ENCODE results near the gene ASIC3.

Gene ASIC3

GRCh38 chr7:151005566-151005965 lies 42.8 kb upstream of the ASIC3 start:
- in situ Hi-C loops (cut with HindIII; ENCODE audit: low sequenced_read_pairs): no loop called here
- TF ChIP-seq, protein P1, sequence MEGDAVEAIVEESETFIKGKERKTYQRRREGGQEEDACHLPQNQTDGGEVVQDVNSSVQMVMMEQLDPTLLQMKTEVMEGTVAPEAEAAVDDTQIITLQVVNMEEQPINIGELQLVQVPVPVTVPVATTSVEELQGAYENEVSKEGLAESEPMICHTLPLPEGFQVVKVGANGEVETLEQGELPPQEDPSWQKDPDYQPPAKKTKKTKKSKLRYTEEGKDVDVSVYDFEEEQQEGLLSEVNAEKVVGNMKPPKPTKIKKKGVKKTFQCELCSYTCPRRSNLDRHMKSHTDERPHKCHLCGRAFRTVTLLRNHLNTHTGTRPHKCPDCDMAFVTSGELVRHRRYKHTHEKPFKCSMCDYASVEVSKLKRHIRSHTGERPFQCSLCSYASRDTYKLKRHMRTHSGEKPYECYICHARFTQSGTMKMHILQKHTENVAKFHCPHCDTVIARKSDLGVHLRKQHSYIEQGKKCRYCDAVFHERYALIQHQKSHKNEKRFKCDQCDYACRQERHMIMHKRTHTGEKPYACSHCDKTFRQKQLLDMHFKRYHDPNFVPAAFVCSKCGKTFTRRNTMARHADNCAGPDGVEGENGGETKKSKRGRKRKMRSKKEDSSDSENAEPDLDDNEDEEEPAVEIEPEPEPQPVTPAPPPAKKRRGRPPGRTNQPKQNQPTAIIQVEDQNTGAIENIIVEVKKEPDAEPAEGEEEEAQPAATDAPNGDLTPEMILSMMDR (IDR thresholded peaks at IDR 0.05; ENCODE audit: low read depth, low read length, missing control alignments): no peak

GRCh38 chr7:151006590-151007300 lies 41.6 kb upstream of the ASIC3 start:
- DNase-seq (ENCODE audit: low read depth): no peak
- in situ Hi-C loops (cut with HindIII; ENCODE audit: low sequenced_read_pairs): no loop called here
- TF ChIP-seq, protein P1 (IDR thresholded peaks at IDR 0.05; ENCODE audit: low read depth, low read length, missing control alignments): no peak
- no peak overlapping the region for H3K4me3 ChIP-seq (ENCODE audit: low read depth, low read length)

More at GRCh38 chr7:151005566-151005965, 42.8 kb upstream of the ASIC3 start:
- no peak overlapping the region for H3K4me3 ChIP-seq (ENCODE audit: low read depth, low read length)
- DNase-seq (ENCODE audit: low read depth): no peak

- DNase-seq (ENCODE audit: low read depth): no peak
- TF ChIP-seq, protein P1 (IDR thresholded peaks at IDR 0.05; ENCODE audit: low read depth, low read length, missing control alignments): no peak
- in situ Hi-C loops (cut with HindIII; ENCODE audit: low sequenced_read_pairs): no loop called here
- no peak overlapping the region for H3K4me3 ChIP-seq (ENCODE audit: low read depth, low read length)
Observed at GRCh38 chr7:151007469-151007898, 40.8 kb upstream of the ASIC3 start.

DNA sequence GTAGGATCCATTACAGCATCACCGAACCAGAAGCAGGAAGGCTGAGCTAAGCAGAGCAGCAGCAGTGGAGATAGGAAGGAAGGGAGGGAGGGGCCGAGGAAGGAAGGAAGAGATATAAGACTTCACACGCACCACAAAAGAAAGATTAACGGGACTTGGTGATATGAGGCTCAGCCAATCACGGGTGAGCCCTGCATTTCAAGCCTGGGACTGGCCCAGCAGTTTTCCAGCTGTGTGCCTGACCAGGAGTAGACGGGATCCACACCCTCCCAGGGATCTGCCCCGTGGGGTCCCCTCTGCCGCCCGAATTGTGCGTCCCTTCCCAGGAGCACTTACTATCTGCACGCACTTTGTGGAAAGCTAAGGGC lies 40.2 kb upstream of the ASIC3 start:
- in situ Hi-C loops (cut with HindIII; ENCODE audit: low sequenced_read_pairs): no loop called here
- no peak for DNase-seq (ENCODE audit: low read depth)
- TF ChIP-seq, protein P1 (IDR thresholded peaks at IDR 0.05; ENCODE audit: low read depth, low read length, missing control alignments): no peak

DNA sequence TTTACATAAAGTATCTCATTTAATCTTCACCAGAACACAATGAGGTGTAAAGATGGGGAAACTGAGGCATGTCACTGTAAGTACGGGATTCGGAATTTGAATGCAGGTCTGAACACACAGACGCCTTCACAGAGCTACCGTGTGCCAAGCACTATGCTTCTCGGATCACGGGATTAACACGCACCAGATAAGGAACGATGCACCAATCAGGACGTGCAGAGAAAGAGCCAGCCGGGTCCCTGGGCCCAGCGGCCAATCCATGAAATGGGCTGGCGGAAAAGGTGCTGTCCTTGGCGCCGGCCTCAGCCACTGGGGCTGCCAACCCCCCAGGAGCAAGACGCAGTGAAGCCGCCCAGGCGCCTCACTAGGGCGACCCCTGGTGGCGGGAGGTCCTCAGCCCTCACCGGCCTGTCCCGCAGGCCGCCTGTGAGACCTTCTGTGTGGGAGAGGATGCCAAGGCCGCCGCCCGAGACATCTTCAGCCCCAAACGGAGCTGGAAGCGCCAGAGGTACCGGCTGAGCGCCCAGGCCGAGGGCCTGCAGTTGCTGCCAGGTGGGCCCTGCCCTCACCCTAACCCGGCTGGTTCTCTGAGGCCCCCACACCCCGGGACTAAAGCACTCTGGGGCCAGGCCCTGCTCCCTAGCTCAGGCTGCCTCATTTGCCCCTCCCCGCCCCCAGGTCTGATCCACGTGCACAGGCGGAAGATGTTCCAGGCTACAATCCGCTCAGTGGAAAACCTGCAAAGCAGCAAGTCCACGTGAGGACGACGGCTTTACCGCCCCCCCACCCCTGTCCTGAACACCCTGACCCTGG lies 39.6 kb upstream of the ASIC3 start:
- DNase-seq (ENCODE audit: low read depth): no peak
- H3K4me3 ChIP-seq (ENCODE audit: low read depth, low read length): no peak overlapping the region
- TF ChIP-seq, protein P1 (IDR thresholded peaks at IDR 0.05; ENCODE audit: low read depth, low read length, missing control alignments): peak; percentile 56
- in situ Hi-C loops (cut with HindIII; ENCODE audit: low sequenced_read_pairs): no loop called here

More for the DNA sequence above, 40.2 kb upstream of the ASIC3 start:
- no peak overlapping the region for H3K4me3 ChIP-seq (ENCODE audit: low read depth, low read length)

DNA sequence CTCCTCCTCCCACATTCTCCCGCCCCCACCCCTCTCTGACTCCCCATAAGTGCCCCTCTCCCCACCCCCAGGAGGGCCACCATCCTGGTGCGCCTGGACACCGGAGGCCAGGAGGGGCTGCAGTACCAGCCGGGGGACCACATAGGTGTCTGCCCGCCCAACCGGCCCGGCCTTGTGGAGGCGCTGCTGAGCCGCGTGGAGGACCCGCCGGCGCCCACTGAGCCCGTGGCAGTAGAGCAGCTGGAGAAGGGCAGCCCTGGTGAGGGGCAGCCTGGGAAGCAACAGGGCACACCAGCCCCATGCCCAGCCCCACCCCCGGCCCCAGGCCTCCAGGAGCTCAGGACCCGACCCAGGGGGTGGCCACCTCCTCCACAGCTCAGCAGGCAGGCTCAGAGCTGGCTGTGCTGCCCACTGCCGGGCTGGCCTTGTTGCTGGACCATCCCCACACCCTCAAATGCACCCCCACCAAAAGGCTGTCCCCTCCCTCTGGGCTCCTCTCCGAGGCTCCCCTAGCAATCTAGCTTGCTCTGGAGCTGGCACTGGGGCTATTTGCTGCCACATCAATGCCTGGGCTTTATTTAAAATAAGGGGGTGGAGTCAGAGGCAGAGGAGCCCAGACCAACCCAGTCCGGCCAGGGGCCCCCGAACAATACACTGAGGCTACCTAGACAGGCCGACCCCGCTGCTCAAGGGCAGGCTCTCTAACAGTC lies 38.8 kb upstream of the ASIC3 start:
- DNase-seq (ENCODE audit: low read depth): no peak
- TF ChIP-seq, protein P1 (IDR thresholded peaks at IDR 0.05; ENCODE audit: low read depth, low read length, missing control alignments): no peak
- H3K4me3 ChIP-seq (ENCODE audit: low read depth, low read length): no peak overlapping the region
- in situ Hi-C loops (cut with HindIII; ENCODE audit: low sequenced_read_pairs): no loop called here
